HG02840 (cell line): ENCODE results near the gene AQP4.

Experiments used
- ATAC-seq: cut with Tn5 transposase; IDR thresholded peaks from one replicate; pipeline ENCODE4 v1.9.1; 2021; ENCODE audit warnings: mild to moderate bottlenecking, moderate library complexity, moderate number of reproducible peaks; ENCODE audit not compliant: unreplicated experiment, low FRiP score

The AQP4 gene

DNA sequence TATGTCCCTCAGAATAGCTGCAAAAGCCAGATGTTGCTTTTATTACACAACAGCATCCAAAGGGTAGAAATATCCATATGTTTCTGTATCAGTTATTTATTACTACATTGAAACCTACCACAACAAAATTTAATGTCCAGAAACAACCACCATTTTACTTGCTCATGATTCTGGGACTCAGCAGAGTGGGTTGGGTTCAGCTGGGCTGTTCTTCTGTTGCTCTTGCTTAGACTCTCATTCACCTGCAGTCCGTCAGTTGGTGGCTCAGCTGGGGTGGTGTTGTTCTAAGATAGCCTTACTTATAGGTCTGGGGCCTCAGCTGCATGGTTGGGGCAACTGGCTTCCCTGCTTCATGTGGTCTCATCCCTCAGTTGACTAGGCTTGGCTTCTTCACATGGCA, 21.7 kb downstream of the AQP4 start:
- no peak for ATAC-seq

DNA sequence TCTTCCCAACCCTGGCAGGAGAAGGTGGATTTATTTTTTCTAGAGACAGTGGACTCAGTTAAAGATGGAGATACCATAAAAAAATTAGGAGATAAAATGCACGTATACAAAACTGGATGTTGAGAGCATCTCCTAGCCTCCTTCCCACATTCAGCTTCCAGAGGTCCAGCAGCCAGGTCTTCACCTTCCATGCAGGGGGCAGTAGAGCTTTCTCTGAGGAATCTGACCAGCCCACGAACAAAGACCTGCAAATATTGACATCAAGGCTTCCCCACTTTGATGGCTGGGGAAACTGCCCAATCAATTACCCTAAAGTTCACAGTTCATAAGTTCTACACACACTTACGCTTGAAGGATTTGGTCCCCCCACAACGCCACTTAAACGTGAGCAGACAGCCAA, 24.5 kb downstream of the AQP4 start:
- no peak for ATAC-seq

DNA sequence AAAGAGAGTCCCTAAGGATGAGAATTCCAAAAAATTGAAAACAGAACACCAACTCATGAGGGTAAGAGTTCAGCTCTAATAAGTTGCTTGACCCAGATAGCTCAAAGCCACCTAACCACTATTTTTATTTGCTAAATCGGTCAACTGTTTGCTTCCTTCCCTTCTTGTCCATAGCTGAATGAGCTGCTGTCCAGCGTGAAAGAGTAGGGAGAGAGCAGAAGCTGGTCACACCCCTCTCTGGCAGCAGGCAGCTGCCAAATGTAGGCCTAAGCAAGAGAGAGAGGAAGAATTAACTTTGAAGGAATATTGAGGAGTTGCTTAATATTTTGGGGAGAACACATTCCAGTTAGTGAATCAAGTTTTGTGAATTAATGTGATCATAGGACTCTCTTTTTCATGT, 25.9 kb downstream of the AQP4 start:
- ATAC-seq, result no peak

DNA sequence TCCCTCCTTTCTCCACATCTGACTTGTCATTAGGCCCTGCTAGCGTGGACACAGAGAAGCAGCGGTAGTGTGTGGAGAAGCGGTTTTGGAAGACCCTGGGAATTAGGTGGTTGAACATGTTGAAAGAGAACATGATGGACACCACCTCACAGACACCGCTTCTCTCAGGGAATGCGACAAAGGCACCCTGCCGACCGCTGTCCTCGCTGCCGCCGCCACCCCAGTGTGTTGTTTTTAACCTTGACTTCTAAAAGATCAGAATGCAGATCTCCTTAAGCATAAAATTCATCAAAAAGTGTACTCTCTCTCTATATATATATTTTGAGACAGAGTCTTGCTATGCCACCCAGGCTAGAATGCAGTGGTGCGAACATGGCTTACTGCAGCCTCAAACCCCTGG, 33.2 kb downstream of the AQP4 start:
- no peak for ATAC-seq

DNA sequence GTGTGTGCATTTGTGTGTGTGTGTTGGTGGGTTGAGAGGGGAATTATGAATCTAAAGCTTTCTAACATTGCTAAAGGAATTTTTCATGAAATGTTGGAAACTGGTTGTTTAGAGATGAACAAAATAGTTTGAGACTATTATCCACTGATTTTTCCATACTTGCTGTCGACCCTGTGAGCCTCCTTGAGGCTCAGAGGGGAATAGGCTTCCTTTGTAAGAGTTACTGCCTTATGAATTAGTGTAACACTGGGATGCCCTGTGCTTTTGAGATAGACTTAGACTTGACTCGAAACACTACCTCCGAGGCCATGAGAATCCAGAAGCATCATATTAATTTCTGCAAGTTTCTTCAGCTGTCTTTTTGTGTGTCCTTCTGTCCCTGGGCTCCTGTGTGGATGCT, 37.9 kb downstream of the AQP4 start:
- no peak for ATAC-seq

DNA sequence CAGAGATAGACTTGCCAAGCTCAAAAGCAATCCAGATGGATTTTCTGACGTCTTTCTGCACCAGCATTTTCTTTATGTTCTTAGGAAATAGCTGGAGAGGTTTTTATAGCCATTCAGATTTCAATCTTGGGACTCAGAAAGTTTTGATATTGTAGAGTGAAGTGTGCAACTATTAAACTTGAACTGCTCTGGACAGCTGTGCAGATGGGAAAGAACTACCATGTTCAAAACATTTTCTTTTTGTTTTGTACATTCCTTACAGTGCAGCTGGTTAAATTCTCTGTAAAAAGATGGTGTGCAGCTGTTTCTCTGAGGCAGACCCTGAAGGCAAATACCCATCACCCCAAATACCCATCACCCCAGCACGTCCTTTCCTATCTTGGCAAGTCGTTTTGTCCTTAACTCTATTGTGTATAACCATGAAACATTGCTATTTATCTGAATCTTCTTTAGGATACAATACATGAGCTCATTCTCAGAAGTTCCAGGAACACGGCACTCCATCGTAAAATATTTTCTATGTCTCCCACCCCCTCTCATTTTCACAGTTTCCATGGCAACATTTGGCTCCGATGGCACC, 38.8 kb downstream of the AQP4 start:
- no peak for ATAC-seq

DNA sequence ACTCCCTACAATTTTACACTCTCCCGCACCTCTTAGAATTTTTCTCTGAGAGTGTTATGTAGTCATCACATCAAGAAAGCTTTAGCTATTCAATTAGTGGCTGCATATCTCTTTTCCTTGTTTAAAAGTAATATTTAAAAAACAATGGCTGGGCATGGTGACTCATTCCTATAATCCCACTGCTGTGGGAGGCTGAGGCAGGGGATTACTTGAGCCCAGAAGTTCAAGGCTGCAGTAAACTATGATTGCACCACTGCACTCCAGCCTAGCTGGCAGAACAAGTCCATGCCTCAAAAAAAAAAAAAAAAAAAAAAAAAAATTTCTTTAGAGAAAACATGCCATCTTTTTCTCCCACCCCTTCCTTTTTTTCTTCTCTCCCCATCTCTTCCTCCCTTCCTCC, 44.3 kb downstream of the AQP4 start:
- ATAC-seq, result no peak

DNA sequence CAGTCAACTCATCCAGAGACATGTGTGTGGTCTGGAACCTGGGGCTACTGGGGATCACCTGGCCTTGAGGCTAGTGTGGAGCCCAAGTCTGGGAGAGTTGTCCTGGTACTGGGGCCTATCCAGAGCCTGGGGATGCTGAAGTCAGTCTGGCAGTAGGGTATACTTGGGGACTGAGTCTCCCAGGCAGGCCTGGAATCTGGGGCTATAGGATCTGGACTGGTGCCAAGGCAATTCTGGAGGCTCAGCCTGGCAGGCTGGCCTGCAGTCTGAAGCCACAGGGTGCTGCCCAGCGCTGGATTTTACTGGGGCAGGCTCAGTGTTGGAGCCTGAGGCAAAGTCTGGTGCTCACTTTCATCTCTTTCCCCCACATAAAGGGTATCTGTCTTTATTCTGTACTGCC, 46.5 kb downstream of the AQP4 start:
- ATAC-seq, result no peak

DNA sequence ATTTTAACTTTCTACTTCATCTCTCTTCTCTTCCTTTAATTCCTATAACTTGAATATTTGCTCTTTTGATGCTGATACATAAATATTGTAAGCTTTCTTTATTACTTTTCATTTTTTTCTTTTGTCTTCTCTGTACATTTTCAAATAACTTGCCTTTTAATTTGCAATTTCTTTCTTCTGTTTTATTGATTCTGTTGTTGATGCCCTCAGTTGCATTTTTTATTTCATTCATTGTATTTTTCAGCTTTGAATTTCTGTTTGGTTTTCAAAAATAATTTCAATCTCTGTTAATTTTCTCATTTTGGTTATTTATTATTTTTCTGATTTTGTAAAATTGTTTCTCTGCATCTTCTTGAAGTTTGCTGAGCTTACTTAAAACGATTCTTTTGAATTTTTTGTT, 47.0 kb downstream of the AQP4 start:
- ATAC-seq, result no peak

DNA sequence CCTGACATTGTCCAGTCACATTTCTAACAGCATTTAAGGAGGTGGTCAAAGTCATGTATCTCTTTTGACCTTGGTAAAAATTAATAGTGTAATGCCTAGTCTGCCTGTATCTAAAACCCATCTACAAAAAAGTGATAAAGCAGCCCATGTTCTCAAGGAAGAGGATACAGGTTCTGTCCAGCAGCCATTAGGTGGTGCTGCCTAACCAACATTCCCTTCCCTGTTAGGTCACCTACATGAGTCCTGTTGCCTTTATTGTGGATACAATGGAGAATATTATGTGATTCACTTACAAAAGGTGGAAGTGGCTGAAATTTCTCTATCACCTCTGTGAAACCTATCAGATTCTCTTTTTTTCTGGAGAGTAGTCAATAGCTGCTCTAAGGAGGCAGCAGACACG, 52.5 kb downstream of the AQP4 start:
- no peak for ATAC-seq

DNA sequence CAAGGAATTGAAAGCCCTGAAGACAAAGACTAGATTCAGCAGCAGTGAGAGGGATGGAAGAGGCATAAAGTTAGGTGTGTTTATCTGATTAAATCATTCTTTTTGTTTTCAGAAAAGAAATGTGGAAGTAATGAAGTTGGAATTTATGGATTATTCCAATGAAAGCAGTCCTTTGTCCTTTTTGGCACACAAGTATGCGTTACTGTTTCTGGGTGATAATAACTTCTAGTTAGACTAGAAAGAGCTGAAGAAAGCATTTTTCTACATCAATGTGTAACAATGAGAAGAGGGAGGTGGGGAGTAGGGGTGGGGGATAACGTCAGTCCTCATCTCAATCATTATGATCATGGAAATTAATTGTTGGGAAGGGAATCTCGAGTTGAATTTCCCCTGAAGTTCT, 53.0 kb downstream of the AQP4 start:
- ATAC-seq, result no peak

DNA sequence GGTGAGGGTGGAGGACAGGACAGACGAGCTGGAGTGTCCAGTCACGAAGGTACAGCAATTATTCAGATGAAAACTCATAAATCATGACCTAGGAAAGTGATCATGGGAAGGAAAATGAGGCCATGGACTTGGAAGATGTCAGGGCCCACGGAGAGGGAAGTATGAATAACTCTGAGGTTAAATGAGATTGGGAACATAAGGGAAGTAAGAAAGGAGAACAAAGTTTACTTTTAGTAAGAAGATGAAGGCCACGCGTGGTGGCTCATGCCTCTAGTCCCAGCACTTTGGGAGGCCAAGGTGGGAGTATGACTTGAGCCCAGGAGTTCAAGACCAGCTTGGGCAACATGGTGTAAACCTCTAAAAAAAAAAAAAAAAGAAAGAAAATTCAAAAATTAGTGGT, 56.2 kb downstream of the AQP4 start:
- ATAC-seq, result no peak

DNA sequence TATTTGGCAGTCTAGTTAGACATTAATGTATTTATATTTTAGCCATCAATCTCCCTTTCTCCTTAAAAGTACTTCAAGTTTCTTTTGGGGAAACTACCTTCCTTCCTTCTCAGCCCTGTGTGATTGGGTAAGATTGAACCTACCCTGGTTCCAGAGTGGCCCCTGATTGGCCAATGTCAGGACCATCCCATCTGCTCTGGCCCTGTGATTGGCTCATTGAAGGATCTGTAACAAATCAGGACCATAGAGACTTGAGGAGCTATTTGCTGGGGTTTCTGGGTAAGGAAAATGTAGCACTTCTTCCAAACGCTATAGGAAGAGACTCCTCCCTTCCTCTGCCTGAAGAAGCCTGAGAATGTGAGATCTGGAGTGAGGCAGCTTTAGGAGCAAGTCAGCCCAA, 59.3 kb downstream of the AQP4 start:
- ATAC-seq, result no peak

DNA sequence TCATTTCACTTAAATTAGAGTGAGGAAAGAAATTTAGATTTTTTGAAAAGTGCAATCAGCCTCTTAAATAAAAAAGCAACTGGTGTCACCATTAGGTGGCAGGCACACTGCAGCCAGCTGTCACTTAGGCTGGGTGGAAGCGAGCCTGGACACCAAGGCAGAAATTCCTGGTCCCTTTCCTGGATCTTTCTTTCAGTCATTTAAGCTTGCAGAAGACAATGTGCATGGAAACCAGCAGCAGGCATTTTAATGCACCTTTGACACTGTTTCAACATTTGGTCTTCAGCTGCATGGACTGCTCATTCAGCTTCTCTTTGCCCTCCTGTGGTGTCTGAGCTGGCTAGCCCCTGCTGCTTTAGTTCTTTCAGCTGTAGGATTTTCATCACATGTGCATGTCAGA, 61.0 kb downstream of the AQP4 start:
- ATAC-seq, result no peak

DNA sequence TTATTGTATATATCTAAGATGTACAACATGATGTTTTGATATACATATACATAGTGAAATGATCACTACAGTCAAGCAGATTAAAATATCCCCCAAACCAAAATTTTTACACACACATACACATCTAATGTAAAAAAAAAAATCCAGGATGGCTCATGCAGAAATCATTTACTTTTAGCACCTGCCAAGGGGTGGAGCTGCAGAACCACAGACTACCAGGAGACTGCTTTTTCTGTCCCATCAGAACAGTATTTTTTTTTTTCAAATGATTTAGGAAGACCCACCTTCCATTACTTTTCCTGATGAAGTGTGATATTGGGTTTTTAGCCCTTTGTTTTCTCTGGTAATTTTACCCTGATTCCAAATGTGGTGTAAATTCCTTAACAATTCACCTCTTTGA, 61.9 kb downstream of the AQP4 start:
- no peak for ATAC-seq

DNA sequence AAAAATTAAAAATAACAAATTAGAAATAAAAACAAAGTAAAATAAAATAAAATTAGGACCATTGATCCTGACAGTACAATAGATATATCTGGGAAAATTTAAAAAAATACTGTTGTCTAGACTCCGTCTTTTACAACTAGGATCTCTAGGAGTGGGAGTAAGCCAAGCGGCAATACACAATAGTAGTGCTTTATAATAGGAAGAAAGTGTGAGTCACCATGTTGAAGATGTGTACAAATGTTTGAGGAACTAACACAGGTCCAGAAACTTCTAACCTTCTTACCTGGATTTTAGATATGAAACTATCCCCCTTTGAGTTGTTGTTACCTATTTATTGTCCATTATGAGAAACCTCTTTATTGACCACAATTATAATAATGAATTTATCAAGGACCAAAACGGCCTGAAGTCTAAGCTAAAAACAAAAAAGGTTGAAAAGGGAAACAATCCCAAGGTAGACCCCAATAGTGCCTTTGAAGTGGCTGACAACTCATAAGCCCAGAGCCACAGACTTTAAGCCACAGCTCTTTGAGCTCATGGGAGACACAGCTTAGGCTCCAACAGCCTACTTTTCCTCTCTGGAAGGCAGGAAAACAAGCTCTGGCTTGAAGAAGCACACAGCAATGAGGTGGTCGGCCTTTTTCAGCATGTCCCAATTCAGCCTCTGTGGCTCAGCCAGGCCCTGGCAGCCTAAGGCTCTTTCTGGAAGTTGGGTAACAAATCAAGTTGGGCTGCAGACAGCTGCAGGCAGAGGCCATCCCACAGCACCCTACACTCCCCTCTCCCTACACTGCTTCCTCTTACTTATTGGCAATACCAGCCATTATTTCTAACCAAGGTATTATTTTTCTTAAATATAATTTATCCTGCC, 62.9 kb downstream of the AQP4 start:
- ATAC-seq, result no peak
